Testis (tissue), 2 donors: ENCODE results near the gene EPB41L2.

Experiments used
- POLR2A ChIP-seq: fragments of 450-650 bp; IDR thresholded peaks from one replicate; pipeline ENCODE4 v1.6.1; 2017; ENCODE audit warnings: antibody characterized with exemption, mild to moderate bottlenecking, moderate library complexity
- TF ChIP-seq, protein P1 (sequence below), 3 experiments: fragments of 450-650 bp in 2 of 3; fragments of 200-600 bp in 1 of 3; sonication (generic) in 1 of 3; IDR thresholded peaks; one replicate each; pipeline ENCODE4 v1.5.1; 2016 to 2019; ENCODE audit warnings: antibody characterized with exemption in 3 of 3, mild to moderate bottlenecking in 2 of 3, moderate library complexity in 1 of 3

GRCh38 chr6:130991422-130992137, 71.5 kb downstream of the EPB41L2 start:
- TF ChIP-seq, protein P1, sequence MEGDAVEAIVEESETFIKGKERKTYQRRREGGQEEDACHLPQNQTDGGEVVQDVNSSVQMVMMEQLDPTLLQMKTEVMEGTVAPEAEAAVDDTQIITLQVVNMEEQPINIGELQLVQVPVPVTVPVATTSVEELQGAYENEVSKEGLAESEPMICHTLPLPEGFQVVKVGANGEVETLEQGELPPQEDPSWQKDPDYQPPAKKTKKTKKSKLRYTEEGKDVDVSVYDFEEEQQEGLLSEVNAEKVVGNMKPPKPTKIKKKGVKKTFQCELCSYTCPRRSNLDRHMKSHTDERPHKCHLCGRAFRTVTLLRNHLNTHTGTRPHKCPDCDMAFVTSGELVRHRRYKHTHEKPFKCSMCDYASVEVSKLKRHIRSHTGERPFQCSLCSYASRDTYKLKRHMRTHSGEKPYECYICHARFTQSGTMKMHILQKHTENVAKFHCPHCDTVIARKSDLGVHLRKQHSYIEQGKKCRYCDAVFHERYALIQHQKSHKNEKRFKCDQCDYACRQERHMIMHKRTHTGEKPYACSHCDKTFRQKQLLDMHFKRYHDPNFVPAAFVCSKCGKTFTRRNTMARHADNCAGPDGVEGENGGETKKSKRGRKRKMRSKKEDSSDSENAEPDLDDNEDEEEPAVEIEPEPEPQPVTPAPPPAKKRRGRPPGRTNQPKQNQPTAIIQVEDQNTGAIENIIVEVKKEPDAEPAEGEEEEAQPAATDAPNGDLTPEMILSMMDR (IDR thresholded peaks at IDR 0.05), result no peak
- no peak for TF ChIP-seq POLR2A
